ENCODE measurements around the gene ANKS6.
A peak's percentile ranks its signal among the peaks of the same experiment; 100 is the strongest.

Gene ANKS6

GRCh38 chr9:98826716-98827115, 30.4 kb upstream of the ANKS6 start:
- H3K4me3 Mint-ChIP-seq, result no peak overlapping the region
- H3K27ac Mint-ChIP-seq, result no peak overlapping the region
- no peaks in the 10 kb centered on the region for H3K9me3 Mint-ChIP-seq
- H3K27me3 Mint-ChIP-seq (ENCODE audit: low read depth), result no peaks in the 10 kb centered on the region
- no peaks in the 10 kb centered on the region for H3K36me3 Mint-ChIP-seq (ENCODE audit: low read depth)
- no peaks in the 10 kb centered on the region for H3K4me1 Mint-ChIP-seq (ENCODE audit: low read depth)

GRCh38 chr9:98825414-98825813, 29.1 kb upstream of the ANKS6 start:
- H3K36me3 Mint-ChIP-seq (ENCODE audit: low read depth), result no peaks in the 10 kb centered on the region
- H3K27me3 Mint-ChIP-seq (ENCODE audit: low read depth), result no peaks in the 10 kb centered on the region
- H3K9me3 Mint-ChIP-seq, result no peaks in the 10 kb centered on the region
- H3K27ac Mint-ChIP-seq, result no peak overlapping the region
- no peaks in the 10 kb centered on the region for H3K4me1 Mint-ChIP-seq (ENCODE audit: low read depth)
- H3K4me3 Mint-ChIP-seq, result no peak overlapping the region

- Mint-ChIP-seq H3K9me3 (peaks cover 1% of the 10 kb centered on the region), H3K27ac (no peak overlapping the region), H3K36me3 (ENCODE audit: low read depth) (no peaks in the 10 kb centered on the region), H3K27me3 (ENCODE audit: low read depth) (no peaks in the 10 kb centered on the region), H3K4me3 (no peak overlapping the region), H3K4me1 (ENCODE audit: low read depth) (no peaks in the 10 kb centered on the region)
Measured at GRCh38 chr9:98823666-98824334, 27.4 kb upstream of the ANKS6 start.

- H3K4me1 Mint-ChIP-seq (ENCODE audit: low read depth), result no peaks in the 10 kb centered on the region
- peaks cover 7% of the 10 kb centered on the region for H3K9me3 Mint-ChIP-seq
- no peak overlapping the region for H3K4me3 Mint-ChIP-seq
- no peaks in the 10 kb centered on the region for H3K36me3 Mint-ChIP-seq (ENCODE audit: low read depth)
- no peak overlapping the region for H3K27ac Mint-ChIP-seq
- H3K27me3 Mint-ChIP-seq (ENCODE audit: low read depth), result no peaks in the 10 kb centered on the region
Measured at GRCh38 chr9:98822661-98823060, 26.3 kb upstream of the ANKS6 start.

GRCh38 chr9:98821831-98822230, 25.5 kb upstream of the ANKS6 start:
- Mint-ChIP-seq H3K27me3 (ENCODE audit: low read depth) (no peaks in the 10 kb centered on the region), H3K36me3 (ENCODE audit: low read depth) (no peaks in the 10 kb centered on the region), H3K4me1 (ENCODE audit: low read depth) (no peaks in the 10 kb centered on the region), H3K9me3 (peaks cover 7% of the 10 kb centered on the region), H3K27ac (no peak overlapping the region), H3K4me3 (no peak overlapping the region)

GRCh38 chr9:98819231-98819630, 22.9 kb upstream of the ANKS6 start:
- Mint-ChIP-seq H3K4me3 (no peak overlapping the region), H3K4me1 (ENCODE audit: low read depth) (no peaks in the 10 kb centered on the region), H3K36me3 (ENCODE audit: low read depth) (no peaks in the 10 kb centered on the region), H3K27ac (no peak overlapping the region), H3K27me3 (ENCODE audit: low read depth) (no peaks in the 10 kb centered on the region), H3K9me3 (peaks cover 7% of the 10 kb centered on the region)

GRCh38 chr9:98818764-98819163, 22.4 kb upstream of the ANKS6 start:
- Mint-ChIP-seq H3K4me3 (no peak overlapping the region), H3K36me3 (ENCODE audit: low read depth) (no peaks in the 10 kb centered on the region), H3K27ac (no peak overlapping the region), H3K27me3 (ENCODE audit: low read depth) (no peaks in the 10 kb centered on the region), H3K9me3 (peaks cover 7% of the 10 kb centered on the region), H3K4me1 (ENCODE audit: low read depth) (no peaks in the 10 kb centered on the region)

GRCh38 chr9:98815391-98815951, 19.1 kb upstream of the ANKS6 start:
- Mint-ChIP-seq H3K9me3 (peaks cover 7% of the 10 kb centered on the region), H3K27me3 (ENCODE audit: low read depth) (peaks cover 5% of the 10 kb centered on the region), H3K4me3 (no peak overlapping the region), H3K4me1 (ENCODE audit: low read depth) (no peaks in the 10 kb centered on the region), H3K36me3 (ENCODE audit: low read depth) (no peaks in the 10 kb centered on the region), H3K27ac (no peak overlapping the region)

- Mint-ChIP-seq H3K27ac (no peak overlapping the region), H3K36me3 (ENCODE audit: low read depth) (no peaks in the 10 kb centered on the region), H3K4me3 (no peak overlapping the region), H3K27me3 (ENCODE audit: low read depth) (peaks cover 38% of the 10 kb centered on the region), H3K4me1 (ENCODE audit: low read depth) (peaks cover 11% of the 10 kb centered on the region), H3K9me3 (no peaks in the 10 kb centered on the region)
Measured at GRCh38 chr9:98811051-98811650, 14.8 kb upstream of the ANKS6 start.

- no peak overlapping the region for H3K4me3 Mint-ChIP-seq
- H3K36me3 Mint-ChIP-seq (ENCODE audit: low read depth), result no peaks in the 10 kb centered on the region
Measured at GRCh38 chr9:98810102-98810842, 13.9 kb upstream of the ANKS6 start.

GRCh38 chr9:98809311-98810101, 13.2 kb upstream of the ANKS6 start:
- Mint-ChIP-seq H3K27ac (no peak overlapping the region), H3K4me3 (peak overlapping the region; percentile 62), H3K4me1 (ENCODE audit: low read depth) (peaks cover 11% of the 10 kb centered on the region), H3K36me3 (ENCODE audit: low read depth) (no peaks in the 10 kb centered on the region), H3K27me3 (ENCODE audit: low read depth) (peaks cover 54% of the 10 kb centered on the region), H3K9me3 (no peaks in the 10 kb centered on the region)

More at GRCh38 chr9:98810102-98810842, 13.9 kb upstream of the ANKS6 start:
- Mint-ChIP-seq H3K9me3 (no peaks in the 10 kb centered on the region), H3K27ac (no peak overlapping the region), H3K4me1 (ENCODE audit: low read depth) (peaks cover 11% of the 10 kb centered on the region), H3K27me3 (ENCODE audit: low read depth) (peaks cover 47% of the 10 kb centered on the region)

GRCh38 chr9:98808875-98809274, 12.5 kb upstream of the ANKS6 start:
- no peaks in the 10 kb centered on the region for H3K9me3 Mint-ChIP-seq
- peaks cover 54% of the 10 kb centered on the region for H3K27me3 Mint-ChIP-seq (ENCODE audit: low read depth)
- no peak overlapping the region for H3K27ac Mint-ChIP-seq
- peaks cover 11% of the 10 kb centered on the region for H3K4me1 Mint-ChIP-seq (ENCODE audit: low read depth)
- no peaks in the 10 kb centered on the region for H3K36me3 Mint-ChIP-seq (ENCODE audit: low read depth)
- peak overlapping the region; percentile 73 for H3K4me3 Mint-ChIP-seq

GRCh38 chr9:98808411-98808815, 12.1 kb upstream of the ANKS6 start:
- H3K4me1 Mint-ChIP-seq (ENCODE audit: low read depth), result peaks cover 11% of the 10 kb centered on the region
- no peaks in the 10 kb centered on the region for H3K36me3 Mint-ChIP-seq (ENCODE audit: low read depth)
- no peak overlapping the region for H3K27ac Mint-ChIP-seq
- H3K9me3 Mint-ChIP-seq, result no peaks in the 10 kb centered on the region
- peak overlapping the region; percentile 73 for H3K4me3 Mint-ChIP-seq
- peaks cover 56% of the 10 kb centered on the region for H3K27me3 Mint-ChIP-seq (ENCODE audit: low read depth)

GRCh38 chr9:98807814-98808195, 11.4 kb upstream of the ANKS6 start:
- peaks cover 11% of the 10 kb centered on the region for H3K4me1 Mint-ChIP-seq (ENCODE audit: low read depth)
- peaks cover 55% of the 10 kb centered on the region for H3K27me3 Mint-ChIP-seq (ENCODE audit: low read depth)
- H3K27ac Mint-ChIP-seq, result no peak overlapping the region
- peak overlapping the region; percentile 73 for H3K4me3 Mint-ChIP-seq
- no peaks in the 10 kb centered on the region for H3K9me3 Mint-ChIP-seq
- no peaks in the 10 kb centered on the region for H3K36me3 Mint-ChIP-seq (ENCODE audit: low read depth)
